OCI-M2 (cell line): ENCODE data around the gene SLC35A2.
A peak's percentile ranks its signal among the peaks of the same experiment; 100 is the strongest.
"Not testable (repeated sequence)": the region's sequence is repeated elsewhere in the genome, so short reads cannot be mapped to it uniquely, and the experiment has no call there.

Experiments used
- DNase-seq: peaks from one replicate; lab custom pipeline; 2025; ENCODE audit not compliant: unreplicated experiment; lab: John Stamatoyannopoulos, UW

Gene SLC35A2

DNA sequence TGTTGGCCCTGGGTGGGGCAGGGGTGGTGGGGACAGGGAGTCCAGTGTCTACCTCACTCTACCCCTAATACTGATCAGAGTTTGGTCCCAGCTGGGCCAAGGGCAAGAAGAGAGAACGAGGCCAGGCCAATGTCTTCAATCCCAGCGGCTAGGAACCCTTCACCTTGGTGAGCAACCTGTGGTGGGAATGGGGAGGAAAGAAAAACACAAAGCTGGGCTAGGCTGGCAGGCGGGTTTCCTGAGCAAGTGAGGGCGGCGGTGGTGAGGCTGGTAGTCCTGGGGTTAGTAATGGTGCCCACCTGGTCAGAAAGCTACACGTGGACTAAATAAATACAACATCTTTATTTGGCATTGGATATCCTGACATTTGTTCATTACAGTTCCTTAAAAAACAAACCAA is 8.2 kb downstream of the SLC35A2 start:
- DNase-seq = no peak

DNA sequence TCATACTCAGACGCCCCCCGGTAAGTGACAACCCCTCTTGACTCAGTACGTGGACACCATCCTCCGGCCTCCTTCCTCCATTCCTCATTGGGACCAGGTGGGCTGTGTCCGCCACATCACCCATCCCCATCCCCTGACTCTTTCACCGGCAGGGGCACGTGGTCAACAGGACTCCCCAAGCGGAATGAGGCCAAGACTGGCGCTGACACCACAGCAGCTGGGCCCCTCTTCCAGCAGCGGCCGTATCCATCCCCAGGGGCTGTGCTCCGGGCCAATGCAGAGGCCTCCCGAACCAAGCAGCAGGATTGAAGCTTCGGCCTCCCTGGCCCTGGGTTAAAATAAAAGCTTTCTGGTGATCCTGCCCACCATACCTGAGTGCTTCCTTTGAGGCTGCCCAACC is 8.7 kb downstream of the SLC35A2 start:
- no peak for DNase-seq

DNA sequence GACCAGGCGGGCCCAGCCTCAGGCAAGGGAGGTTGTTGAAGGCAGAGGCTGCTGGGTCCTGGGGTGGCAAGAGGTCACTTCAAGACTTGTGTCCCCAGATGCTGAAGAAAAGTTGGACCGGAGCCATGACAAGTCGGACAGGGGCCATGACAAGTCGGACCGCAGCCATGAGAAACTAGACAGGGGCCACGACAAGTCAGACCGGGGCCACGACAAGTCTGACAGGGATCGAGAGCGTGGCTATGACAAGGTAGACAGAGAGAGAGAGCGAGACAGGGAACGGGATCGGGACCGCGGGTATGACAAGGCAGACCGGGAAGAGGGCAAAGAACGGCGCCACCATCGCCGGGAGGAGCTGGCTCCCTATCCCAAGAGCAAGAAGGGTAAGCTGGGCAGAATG is 9.3 kb downstream of the SLC35A2 start:
- DNase-seq = no peak

DNA sequence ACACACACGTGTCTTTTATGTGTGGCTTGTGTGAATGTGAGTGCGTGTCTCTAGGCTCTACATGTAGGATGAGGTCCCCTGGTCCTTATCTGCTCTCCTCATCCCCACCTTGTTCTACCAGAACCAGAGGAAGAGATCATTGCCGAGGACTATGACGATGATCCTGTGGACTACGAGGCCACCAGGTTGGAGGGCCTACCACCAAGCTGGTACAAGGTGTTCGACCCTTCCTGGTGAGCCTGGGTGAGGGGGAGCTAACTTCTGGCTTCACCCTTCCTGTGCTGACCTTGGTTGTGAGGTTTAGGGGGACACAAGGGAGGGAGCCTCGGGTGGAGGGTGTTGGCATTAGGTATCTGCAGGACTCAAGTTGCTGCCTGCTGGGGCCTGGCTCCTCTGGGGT is 10.4 kb downstream of the SLC35A2 start:
- no peak for DNase-seq

DNA sequence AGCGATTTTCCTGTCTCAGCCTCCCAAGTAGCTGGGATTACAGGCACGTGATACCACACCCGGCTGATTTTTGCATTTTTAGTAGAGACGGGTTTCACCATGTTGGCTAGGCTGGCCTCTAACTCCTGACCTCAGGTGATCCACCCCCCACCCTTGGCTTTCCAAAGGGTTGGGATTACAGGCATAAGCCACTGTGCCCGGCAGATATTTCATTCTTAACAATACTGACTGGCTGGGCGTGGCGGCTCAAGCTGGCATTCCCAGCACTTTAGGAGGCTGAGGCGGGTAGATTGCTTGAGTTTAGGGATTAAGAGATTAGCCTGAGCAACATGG is 12.4 kb downstream of the SLC35A2 start:
- no peak for DNase-seq

DNA sequence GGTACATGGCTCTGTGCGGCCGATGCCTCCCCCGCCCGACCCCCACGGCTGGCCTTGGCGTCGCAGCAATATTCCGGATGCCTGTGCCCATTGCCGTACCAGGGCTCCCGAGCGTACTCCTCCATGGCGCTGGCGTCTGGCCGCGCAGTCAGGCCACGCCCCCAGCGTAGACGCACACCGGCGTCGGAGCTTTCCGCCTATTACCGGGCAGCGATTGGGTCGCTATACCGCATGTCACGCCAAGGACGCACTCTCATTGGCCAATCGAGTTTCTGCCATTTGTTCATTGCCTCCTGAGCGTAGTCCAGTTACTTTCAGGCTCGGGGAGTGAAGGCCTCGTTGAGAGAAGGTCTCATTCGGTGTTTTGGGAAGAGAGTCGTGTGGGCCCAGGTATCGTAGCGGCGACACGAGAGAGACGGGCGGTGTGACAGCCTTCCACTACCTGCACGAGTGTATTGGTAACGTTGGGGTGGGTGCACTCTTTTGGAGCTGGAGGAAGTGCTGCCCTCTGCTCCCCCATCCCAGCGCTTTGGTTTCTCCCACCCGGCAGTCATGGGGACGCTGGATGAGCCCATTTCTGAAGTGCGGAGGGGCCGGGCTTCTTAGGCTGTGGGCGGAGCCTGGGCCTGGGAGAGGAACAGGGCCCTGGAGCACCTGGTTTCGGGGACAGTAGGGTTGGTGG is 13.7 kb downstream of the SLC35A2 start, which contains the start of the genes PQBP1 and TIMM17B:
PQBP1 (plus strand) TSS at position 306 of the 682 bp plus-strand sequence. CDS start 580 bp downstream, outside the sequence.
TIMM17B (minus strand) TSS at position 144 of the 682 bp plus-strand sequence; CDS start at position 125, 19 bp downstream.
- DNase-seq = peak; percentile 78

DNA sequence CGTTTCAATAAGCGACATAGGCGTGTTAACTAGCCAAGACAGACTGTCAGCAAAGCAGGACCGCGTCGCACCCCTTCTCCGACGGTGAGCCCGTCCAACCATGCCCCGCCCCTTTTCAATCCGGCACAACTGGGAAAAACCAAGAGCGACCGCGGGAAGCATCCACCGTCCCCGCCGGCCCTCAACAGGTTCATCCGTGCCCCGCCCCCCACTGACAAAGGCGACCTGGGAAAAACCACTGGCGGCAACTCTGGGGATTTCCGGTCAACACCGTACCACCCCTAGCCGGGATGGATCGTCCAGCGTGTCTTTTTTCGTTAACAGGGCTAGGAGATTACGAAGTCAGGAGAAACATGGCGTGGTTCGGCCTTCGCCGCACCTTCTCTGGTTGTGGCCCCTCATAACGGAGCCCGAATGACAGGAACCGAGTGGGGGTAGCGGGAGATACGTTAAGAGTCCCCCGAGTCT is 14.3 kb downstream of the SLC35A2 start:
- no peak for DNase-seq

DNA sequence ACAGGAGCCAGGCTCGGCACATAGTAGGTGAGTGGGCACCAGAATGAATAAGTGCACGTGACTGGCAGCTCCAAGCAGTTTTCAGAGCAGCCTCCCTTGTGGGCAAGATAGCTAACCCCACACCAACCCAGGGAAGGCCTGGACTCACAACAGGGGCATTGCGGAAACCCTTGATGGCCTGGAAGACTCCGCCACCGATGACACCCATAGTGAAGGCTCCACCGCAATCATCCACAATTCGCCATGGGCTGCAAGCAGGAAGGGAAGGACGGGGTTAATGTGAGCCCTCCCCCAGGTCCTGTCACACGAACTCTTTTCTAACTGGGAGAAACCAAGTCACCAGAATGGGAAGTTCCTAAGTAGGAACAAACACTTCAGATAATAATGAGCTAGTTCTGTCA is 14.8 kb downstream of the SLC35A2 start:
- no peak for DNase-seq

DNA sequence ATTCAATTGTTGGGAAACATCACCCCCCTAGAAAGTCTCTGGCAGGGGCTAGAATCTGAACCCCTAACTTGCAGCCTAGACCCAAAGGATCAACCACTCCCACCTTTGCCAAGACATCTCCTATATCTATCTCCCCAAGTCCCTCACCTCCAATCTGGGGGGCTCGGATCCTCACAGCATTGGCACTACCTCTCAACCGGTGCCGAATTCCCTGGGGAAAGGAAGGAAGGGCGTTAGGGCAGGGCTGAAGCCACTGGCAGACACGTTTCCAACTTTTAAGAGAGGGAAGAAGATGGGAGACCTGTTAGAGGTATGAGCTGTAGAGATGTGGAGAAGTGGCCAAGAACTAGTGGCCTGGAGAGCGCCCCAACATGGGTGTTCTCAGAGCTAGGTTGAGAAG is 16.6 kb downstream of the SLC35A2 start:
- no peak for DNase-seq

DNA sequence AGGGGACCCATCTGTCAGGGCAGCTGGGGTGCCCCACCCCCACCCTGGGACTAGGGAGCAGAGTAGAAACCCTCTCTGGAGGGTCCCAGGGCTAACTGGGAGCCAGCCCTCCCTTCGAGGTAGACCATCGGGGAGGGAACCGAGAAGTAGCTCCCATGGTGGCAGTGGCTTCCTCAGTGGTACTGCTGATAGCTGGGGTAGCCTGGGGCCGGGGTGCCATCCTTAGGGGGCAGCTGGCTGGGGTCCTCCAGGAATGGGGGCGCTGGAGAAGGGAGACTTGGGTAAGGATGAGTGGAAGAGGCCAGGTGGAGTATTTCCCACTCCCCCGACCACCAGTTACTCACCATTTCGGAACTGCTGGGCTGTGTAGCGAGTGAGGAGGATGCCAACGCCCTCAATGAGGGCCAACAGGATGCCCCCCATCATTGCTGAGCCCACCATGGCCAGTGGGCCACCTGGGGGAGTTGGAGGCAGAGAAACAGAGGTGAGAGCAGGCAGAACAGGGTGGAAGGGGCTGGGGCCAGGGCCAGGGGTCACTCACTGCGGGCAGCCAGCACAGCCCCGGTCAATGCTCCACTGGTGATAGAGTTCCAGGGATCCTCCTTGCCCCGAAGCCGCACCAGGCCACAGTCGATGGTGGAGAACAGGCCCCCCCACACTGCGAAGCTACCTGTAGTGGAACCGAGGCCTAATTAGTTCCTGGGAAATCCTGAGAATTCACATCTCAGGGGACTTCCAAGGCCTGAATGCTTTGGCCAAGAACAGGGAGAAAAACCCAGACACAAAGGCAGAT is 17.7 kb downstream of the SLC35A2 start:
- no peak for DNase-seq

DNA sequence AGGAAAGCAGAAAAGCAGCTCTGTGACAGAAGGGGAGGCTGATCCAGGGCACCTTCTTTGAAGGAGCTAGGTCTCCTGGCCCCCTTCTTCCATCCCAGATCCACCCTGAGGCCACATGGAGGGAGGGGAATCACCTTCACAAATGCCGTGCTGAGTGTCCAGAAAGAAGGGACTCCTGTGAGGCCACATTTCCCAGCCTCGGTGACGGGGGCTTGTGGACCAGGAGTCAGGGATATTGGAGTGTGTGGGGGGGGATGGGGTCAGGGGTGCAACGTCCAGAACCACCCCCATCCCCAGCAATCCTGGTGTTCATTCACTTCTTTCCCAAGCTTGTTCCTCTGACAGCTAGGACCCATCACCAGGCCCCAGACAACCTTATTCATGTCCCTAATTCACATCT is 18.6 kb downstream of the SLC35A2 start:
- no peak for DNase-seq

DNA sequence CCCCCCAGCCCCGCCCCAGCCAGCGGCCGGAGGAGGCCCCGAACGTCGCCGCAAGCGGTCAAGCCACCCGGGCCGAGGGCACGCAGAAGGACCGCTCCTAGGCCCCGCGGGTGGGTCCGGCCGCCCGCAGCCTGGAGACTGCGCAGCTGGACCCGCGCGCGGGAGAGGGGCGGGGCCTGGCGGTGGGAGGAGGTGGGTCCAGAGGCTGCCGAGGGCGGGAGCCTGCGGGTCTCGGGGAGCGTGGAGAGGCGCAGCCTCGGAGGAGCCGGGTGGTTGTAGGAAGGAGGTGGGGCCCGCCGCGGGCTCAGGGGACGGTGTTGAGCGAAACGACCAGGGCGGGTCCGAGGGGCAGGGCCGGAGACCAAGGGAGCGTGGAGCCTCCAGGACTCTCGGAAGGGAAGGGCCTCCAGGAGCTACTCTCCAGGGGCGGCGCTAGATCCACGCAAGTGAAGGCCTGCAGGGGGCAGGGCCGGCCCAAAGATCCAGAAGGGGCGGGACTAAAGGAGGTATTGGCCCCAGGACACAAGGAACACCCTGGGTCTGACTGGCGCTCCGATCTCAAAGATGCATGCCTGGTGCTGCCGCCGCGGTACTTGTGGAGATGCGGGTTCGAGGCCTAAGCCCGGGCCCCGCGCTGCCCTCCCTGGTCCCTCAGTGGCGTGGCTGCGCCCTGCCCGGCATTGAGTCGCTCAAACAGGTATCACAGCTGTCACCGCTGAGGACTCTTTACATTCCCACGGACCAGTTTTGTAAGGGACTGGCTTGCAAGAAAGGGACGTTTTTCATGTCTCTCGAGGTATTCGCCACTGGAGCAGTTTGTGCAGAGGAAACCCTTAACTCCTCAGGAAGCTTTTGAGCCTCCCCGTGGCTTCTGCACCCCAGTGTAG is 19.8 kb downstream of the SLC35A2 start:
- DNase-seq = no peak

DNA sequence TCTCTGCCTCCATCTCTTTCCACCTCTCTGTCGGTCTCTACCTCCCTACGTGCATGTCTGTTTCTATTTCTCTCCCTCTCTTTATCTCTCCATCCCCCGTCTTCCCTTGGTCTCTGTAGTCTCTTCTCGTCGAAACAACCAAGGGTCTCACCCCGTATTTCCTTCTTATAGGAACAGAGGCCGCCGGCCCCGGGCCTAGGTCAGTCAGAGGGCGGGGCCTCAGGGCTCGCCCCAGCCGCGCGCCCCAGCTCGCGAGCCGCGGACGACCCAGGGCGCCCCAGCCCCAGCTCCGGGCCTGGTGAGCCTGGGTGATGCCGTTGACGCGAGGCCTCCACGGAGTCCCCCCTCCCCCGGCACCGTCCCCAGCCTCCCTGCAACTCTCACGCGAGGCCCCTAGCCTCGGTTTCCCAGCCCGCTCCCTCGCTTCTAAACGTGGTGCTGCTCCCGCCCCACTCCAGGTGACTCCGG is 20.5 kb downstream of the SLC35A2 start:
- no peak for DNase-seq

DNA sequence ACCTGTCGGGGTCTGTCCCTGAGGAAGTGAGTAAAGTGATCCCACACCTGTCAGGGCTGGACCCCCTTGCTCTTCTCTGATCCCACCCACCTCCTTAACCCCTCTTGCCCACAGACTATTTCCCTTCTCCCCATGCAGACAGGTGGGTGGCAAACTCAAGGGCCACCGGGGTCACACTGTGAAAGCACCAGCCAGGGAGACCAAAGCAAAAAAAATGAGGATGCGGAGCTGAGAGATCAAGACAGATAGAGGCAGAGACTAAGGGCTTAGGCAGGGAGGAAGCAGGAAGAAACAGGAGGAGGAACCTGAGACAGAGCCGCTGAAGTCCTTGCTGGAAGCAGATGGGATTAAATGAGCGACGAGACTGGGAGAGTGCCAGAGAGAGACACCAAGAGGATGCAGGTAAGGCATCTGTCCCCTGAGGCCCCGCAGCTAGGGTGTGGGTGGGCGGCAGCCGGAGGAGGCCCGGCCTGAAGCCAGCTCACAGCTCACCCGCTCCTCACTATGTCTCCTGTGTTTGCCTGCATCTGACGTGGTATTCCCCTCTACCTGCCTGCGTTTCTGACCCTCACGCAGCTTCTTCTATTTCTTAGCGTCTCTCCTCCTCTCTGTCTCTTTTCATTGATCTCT is 21.0 kb downstream of the SLC35A2 start:
- DNase-seq = no peak

DNA sequence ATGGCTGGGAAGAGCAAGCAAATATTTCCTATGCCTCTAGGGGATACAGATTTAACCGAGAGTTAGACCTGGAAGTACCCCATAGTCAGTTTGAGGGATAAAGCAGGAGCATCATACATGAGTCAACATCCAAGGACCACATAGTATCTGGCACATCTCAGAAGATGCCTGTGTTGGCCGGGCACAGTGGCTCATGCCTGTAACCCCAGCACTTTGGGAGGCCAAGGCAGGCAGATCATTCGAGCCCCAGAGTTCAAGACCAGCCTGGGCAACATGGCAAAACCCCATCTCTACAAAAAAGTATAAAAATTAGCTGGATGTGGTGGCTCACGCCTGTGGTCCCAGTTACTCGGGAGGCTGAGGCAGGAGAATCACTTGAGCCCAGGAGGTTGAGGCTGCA is 24.9 kb downstream of the SLC35A2 start:
- DNase-seq = not testable (repeated sequence)

DNA sequence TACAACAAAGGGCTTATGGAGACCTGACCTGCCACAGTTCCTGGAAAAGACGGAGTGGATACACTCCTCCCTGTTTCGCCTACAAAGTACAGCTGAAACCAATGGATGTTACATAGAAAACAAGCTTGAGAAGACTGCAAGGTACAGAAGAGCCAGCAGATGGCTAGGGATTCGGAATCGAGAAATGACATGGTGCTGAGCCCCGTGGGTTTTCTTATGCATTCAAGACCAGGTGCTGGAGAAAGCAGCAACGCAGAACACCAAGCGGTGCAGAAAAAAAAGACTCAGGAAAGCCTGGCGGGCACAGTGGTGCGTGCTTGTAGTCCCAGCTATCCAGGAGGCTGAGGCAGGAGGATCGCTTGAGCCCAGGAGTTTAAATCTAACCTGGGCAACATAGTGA is 27.7 kb downstream of the SLC35A2 start:
- no peak for DNase-seq

DNA sequence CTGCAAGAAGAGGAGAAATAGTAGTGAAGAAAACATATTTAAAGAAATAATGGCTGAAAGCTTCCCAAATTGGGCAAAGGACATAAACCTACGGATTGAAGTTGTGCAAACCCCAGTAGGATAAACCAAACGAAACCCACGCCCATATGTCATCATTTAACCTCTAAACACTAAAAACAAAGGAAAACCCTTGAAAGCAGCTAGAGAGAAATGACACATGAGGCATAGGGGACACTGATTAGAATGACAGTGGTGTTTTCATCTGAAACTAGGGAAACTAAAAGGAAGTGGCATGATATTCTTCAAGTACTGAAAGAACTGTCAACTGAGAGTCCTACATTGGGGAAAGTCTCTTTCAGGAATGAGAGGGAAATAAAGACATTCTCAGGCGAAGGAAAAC is 34.5 kb downstream of the SLC35A2 start:
- DNase-seq = not testable (repeated sequence)

DNA sequence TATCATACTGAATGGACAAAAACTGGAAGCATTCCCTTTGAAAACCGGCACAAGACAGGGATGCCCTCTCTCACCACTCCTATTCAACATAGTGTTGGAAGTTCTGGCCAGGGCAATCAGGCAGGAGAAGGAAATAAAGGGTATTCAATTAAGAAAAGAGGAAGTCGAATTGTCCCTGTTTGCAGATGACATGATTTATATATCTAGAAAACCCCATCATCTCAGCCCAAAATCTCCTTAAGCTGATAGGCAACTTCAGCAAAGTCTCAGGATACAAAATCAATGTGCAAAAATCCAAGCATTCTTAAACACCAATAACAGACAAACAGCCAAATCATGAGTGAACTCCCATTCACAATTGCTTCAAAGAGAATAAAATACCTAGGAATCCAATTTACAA is 39.4 kb downstream of the SLC35A2 start:
- DNase-seq = not testable (repeated sequence)

DNA sequence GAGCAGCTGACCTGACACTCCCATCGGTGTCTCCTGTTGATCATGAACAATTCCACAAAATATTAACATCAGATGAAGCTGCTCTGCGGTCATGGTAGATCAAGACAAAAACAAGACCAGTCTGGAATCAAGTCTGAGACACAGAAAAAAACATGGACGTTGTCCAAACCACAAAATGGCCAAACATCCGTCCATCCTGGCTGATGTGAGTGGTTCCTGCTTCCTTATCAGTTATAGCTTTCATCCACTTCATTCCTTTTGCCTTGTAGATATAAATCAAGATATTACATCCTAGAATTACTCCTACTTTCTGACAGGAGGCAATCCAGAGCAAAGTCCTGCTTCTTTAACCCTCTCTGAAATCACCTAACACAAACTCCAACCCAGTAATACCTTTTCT is 47.2 kb downstream of the SLC35A2 start:
- DNase-seq = no peak

DNA sequence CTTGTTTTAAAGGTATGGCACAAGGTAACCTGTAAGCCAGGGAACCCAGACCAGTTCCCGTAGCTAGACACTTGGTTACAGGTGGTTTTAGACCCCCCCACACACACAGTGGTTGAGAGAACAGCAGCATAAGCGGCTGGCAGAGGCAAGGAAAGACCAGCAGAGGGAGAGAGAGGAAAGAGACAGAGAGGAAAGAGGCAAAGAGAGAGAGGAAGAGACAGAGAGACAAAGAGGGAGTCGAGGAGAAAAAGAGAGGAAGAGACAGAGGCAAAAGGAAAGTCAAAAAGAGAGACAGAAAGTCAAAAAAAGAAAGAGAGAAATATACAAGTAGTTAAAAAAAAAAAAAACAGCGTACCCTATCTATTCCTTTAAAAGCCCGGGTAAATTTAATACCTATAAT is 56.5 kb downstream of the SLC35A2 start:
- DNase-seq = no peak
